Thyroid gland (tissue), 4 donors: ENCODE results near the gene SCN5A. TPM values are rescaled to one million over a fixed set of nuclear protein-coding genes. Genes with fewer than 3 reads are reported as not detected.

Experiments
- DNase-seq, 2 donors: peaks; one replicate each; pipeline ENCODE4 v3.0.0-alpha.2; 2019
- H3K27ac ChIP-seq, 3 donors: fragments of 200-600 bp; sonication (generic); 1 replicate in 2 of 3; 2 replicates in 1 of 3; pipeline ENCODE4 v1.5.1; 2016 to 2019; ENCODE audit warnings: mild to moderate bottlenecking in 1 of 3, moderate library complexity in 1 of 3
- H3K27me3 ChIP-seq: fragments of 200-600 bp; sonication (generic); one replicate; pipeline ENCODE4 v1.5.1; 2019
- H3K36me3 ChIP-seq, 2 donors: fragments of 200-600 bp; sonication (generic); one replicate each; pipeline ENCODE4 v1.5.1; 2016 to 2019
- H3K4me1 ChIP-seq, 2 donors: fragments of 200-600 bp; sonication (generic); one replicate each; pipeline ENCODE4 v1.5.1; 2017 to 2019
- H3K4me3 ChIP-seq, 3 donors: fragments of 200-600 bp; sonication (generic); replicated peaks in 1 of 3; 1 replicate in 2 of 3; 2 replicates in 1 of 3; pipeline ENCODE4 v1.5.1; 2016; ENCODE audit warnings: mild to moderate bottlenecking in 1 of 3
- H3K9me3 ChIP-seq: fragments of 200-600 bp; sonication (generic); one replicate; pipeline ENCODE4 v1.5.1; 2017
- CTCF ChIP-seq, 6 experiments: fragments of 200-600 bp in 3 of 6; fragments of 450-650 bp in 3 of 6; sonication (generic) in 3 of 6; IDR thresholded peaks; one replicate each; pipeline ENCODE4 v1.5.1; 2016 to 2019; ENCODE audit warnings: antibody characterized with exemption in 6 of 6, mild to moderate bottlenecking in 2 of 6, inconsistent platforms in 1 of 6, moderate library complexity in 1 of 6
- POLR2A ChIP-seq, 2 donors: fragments of 450-650 bp; IDR thresholded peaks; one replicate each; pipeline ENCODE4 v1.6.1; 2017; ENCODE audit warnings: antibody characterized with exemption in 2 of 2, mild to moderate bottlenecking in 2 of 2, moderate library complexity in 1 of 2
- WGBS, 2 donors: methylation state at CpG; one replicate each; pipeline ENCODE4 v1.1.5; 2017; 5-methylcytosine and 5-hydroxymethylcytosine counted together
- intact Hi-C: fragments of 100-400 bp; cut with DNase I; formaldehyde crosslinking; loops from one replicate; pipeline ENCODE4 v1.15.1; 2023
- total RNA-seq, 4 donors: library from RNA; depleted of rRNA; stranded (reverse); fragments of >200 nt; gene quantifications; one replicate each; pipeline ENCODE4 v1.2.3, GENCODE V29; 2016

SCN5A gene
- total RNA-seq, 4 donors from 2014 or later = 0.13 to 1.9 (median 1.1) TPM

- Histone ChIP-seq H3K4me1 (no peaks in the 10 kb centered on the region), H3K27me3 (no peaks in the 10 kb centered on the region), H3K27ac (no peak overlapping the region), H3K36me3 (no peaks in the 10 kb centered on the region), H3K4me3 (no peak overlapping the region), H3K9me3 (no peaks in the 10 kb centered on the region)
- intact Hi-C loops = no loop called here
- TF ChIP-seq CTCF (IDR thresholded peaks at IDR 0.05) = no peak
- DNase-seq = no peak
- WGBS, 2 donors = 85 to 95% methylated on average over 5 of the region's 5 CpGs
Measured at GRCh38 chr3:38610934-38611333, 38.6 kb downstream of the SCN5A start.

GRCh38 chr3:38610436-38610835, 39.1 kb downstream of the SCN5A start:
- no peak for TF ChIP-seq POLR2A (IDR thresholded peaks at IDR 0.05)
- TF ChIP-seq CTCF (IDR thresholded peaks at IDR 0.05) = no peak
- Histone ChIP-seq H3K27me3 (no peaks in the 10 kb centered on the region), H3K36me3 (no peaks in the 10 kb centered on the region), H3K27ac (no peak overlapping the region), H3K4me3 (no peak overlapping the region), H3K4me1 (no peaks in the 10 kb centered on the region), H3K9me3 (no peaks in the 10 kb centered on the region)
- intact Hi-C loops = no loop called here
- DNase-seq = no peak
- 93 to 96% methylated on average over 2 to 6 of the region's 6 CpGs for WGBS, 2 donors

GRCh38 chr3:38609386-38610111, 39.9 kb downstream of the SCN5A start:
- H3K4me3 ChIP-seq = no peak overlapping the region
- no peaks in the 10 kb centered on the region for H3K9me3 ChIP-seq
- H3K27me3 ChIP-seq = no peaks in the 10 kb centered on the region
- WGBS, 2 donors = 91 to 96% methylated on average over 15 to 16 of the region's 21 CpGs
- DNase-seq = no peak
- no peak overlapping the region for H3K27ac ChIP-seq
- no peaks in the 10 kb centered on the region for H3K4me1 ChIP-seq
- intact Hi-C loops = no loop called here
- H3K36me3 ChIP-seq = no peaks in the 10 kb centered on the region
- TF ChIP-seq POLR2A (IDR thresholded peaks at IDR 0.05) = no peak
- TF ChIP-seq CTCF (IDR thresholded peaks at IDR 0.05) = no peak

- 74 to 89% methylated on average over 5 of the region's 5 CpGs for WGBS, 2 donors
- no peaks in the 10 kb centered on the region for H3K27me3 ChIP-seq
- no peaks in the 10 kb centered on the region for H3K4me1 ChIP-seq
- no peak overlapping the region for H3K4me3 ChIP-seq
- H3K9me3 ChIP-seq = no peaks in the 10 kb centered on the region
- DNase-seq = no peak
- intact Hi-C loops = no loop called here
- no peak overlapping the region for H3K27ac ChIP-seq
- TF ChIP-seq CTCF (IDR thresholded peaks at IDR 0.05) (no peak), POLR2A (IDR thresholded peaks at IDR 0.05) (no peak)
- H3K36me3 ChIP-seq = no peaks in the 10 kb centered on the region
Measured at GRCh38 chr3:38608961-38609360, 40.5 kb downstream of the SCN5A start.

- no peaks in the 10 kb centered on the region for H3K4me1 ChIP-seq
- DNase-seq = no peak
Measured at GRCh38 chr3:38608086-38608775, 41.3 kb downstream of the SCN5A start.

More at GRCh38 chr3:38608086-38608775, 41.3 kb downstream of the SCN5A start:
- WGBS, 2 donors = 84 to 85% methylated on average over 12 of the region's 13 CpGs
- H3K27me3 ChIP-seq = no peaks in the 10 kb centered on the region
- no peaks in the 10 kb centered on the region for H3K9me3 ChIP-seq
- intact Hi-C loops = no loop called here
- H3K36me3 ChIP-seq = no peaks in the 10 kb centered on the region
- no peak overlapping the region for H3K27ac ChIP-seq
- no peak overlapping the region for H3K4me3 ChIP-seq
- no peak for TF ChIP-seq POLR2A (IDR thresholded peaks at IDR 0.05)
- no peak for TF ChIP-seq CTCF (IDR thresholded peaks at IDR 0.05)
